Measurements from ENCODE around the gene ELMO1. TPM values are rescaled to one million over a fixed set of nuclear protein-coding genes. Genes with fewer than 3 reads are reported as not detected.
A peak's percentile ranks its signal among the peaks of the same experiment; 100 is the strongest.

ELMO1 gene
- total RNA-seq, 1 experiment from 2014 or later = 7.8 TPM

DNA sequence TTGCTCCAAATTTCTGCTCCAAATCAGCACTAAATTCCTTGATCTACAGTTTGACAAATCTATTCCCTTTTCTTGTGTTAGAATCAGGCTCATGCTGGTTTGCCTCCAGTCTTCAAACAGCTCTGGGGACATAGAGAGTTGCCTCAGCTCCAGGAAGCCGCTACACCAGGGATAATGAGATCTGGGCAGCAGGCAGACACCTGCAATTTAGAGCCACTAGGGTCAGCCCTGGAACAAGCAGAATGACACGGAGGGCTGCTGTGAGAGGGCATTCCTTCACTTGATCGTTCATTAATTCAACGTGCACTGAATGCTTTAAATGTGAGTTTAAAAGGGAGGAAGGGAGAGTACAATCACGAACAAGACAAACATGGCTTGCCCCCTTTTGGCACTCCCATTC is 3.7 kb upstream of the ELMO1 start:
- Histone ChIP-seq H3K23ac (ENCODE audit: insufficient read length, low read depth, low read length) (no peak overlapping the region), H4K91ac (ENCODE audit: insufficient read length, low read depth, low read length) (no peak overlapping the region), H3K27me3 (ENCODE audit: insufficient read depth, low read length) (no peaks in the 10 kb centered on the region; the same call in 1 of the 2 replicates), H3K23me2 (ENCODE audit: insufficient read length, low read depth, low read length, poor library complexity, severe bottlenecking) (peaks cover 7% of the 10 kb centered on the region), H4K8ac (replicated peaks; ENCODE audit: insufficient read length, low read depth, low read length) (no peak overlapping the region), H3K27ac (ENCODE audit: insufficient read length, low read depth, low read length) (no peak overlapping the region), H3K4ac (ENCODE audit: low read depth, low read length) (no peak overlapping the region), H3K9ac (ENCODE audit: extremely low read depth, insufficient read length, low read length) (no peak overlapping the region), H3K4me1 (ENCODE audit: insufficient read depth, low read length) (no peaks in the 10 kb centered on the region; the same call in 1 of the 2 replicates), H2AK5ac (ENCODE audit: insufficient read length, low read length) (no peak overlapping the region), H3K14ac (ENCODE audit: insufficient read depth, low read length) (no peak overlapping the region), H4K20me1 (ENCODE audit: control insufficient read depth, insufficient read depth, insufficient read length) (no peaks in the 10 kb centered on the region), H2AFZ (ENCODE audit: low read length) (no peak overlapping the region), H2BK20ac (ENCODE audit: low read depth, low read length, poor library complexity, severe bottlenecking) (no peak overlapping the region), H3K4me2 (ENCODE audit: insufficient read depth, insufficient read length, low read length) (no peak overlapping the region), H3K18ac (ENCODE audit: insufficient read length, low read depth, low read length) (no peak overlapping the region), H4K5ac (ENCODE audit: insufficient read length, low read depth, low read length) (no peak overlapping the region), H2BK120ac (ENCODE audit: low read depth, low read length, poor library complexity, severe bottlenecking) (no peak overlapping the region), H2BK5ac (ENCODE audit: insufficient read length, low read length) (no peak overlapping the region), H3K9me3 (ENCODE audit: control insufficient read depth, low read depth, low read length) (no peaks in the 10 kb centered on the region), H2BK15ac (ENCODE audit: low read depth, low read length) (no peak overlapping the region), H3K79me1 (ENCODE audit: insufficient read depth, low read depth, low read length, poor library complexity, severe bottlenecking) (no peaks in the 10 kb centered on the region), H2BK12ac (ENCODE audit: insufficient read length, low read depth, low read length) (no peak overlapping the region), H3K79me2 (ENCODE audit: insufficient read depth, low read length) (no peaks in the 10 kb centered on the region), H3T11ph (ENCODE audit: low read length) (no peak overlapping the region), H3K56ac (ENCODE audit: insufficient read length, low read depth, low read length) (no peak overlapping the region)
- Mint-ChIP-seq H3K4me3 (no peak overlapping the region), H3K27ac (no peak overlapping the region), H3K36me3 (ENCODE audit: insufficient read depth in 1 of 3, low read depth in 3 of 3) (peaks cover 0 to 10% (median 0%) of the 10 kb centered on the region in 3 experiments; a peak in 3 of 7 replicates), H3K4me1 (peaks cover 14 to 23% of the 10 kb centered on the region in 2 experiments), H3K27me3 (ENCODE audit: low read depth) (peaks cover 42% of the 10 kb centered on the region), H3K9me3 (peaks cover 10 to 11% of the 10 kb centered on the region in 2 experiments; a peak in 4 of 5 replicates)
- TF ChIP-seq, protein P1, sequence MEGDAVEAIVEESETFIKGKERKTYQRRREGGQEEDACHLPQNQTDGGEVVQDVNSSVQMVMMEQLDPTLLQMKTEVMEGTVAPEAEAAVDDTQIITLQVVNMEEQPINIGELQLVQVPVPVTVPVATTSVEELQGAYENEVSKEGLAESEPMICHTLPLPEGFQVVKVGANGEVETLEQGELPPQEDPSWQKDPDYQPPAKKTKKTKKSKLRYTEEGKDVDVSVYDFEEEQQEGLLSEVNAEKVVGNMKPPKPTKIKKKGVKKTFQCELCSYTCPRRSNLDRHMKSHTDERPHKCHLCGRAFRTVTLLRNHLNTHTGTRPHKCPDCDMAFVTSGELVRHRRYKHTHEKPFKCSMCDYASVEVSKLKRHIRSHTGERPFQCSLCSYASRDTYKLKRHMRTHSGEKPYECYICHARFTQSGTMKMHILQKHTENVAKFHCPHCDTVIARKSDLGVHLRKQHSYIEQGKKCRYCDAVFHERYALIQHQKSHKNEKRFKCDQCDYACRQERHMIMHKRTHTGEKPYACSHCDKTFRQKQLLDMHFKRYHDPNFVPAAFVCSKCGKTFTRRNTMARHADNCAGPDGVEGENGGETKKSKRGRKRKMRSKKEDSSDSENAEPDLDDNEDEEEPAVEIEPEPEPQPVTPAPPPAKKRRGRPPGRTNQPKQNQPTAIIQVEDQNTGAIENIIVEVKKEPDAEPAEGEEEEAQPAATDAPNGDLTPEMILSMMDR (conservative IDR thresholded peaks at IDR 0.05) = no peak; the same call in 2 of the 3 replicates
- no CpG with 5 or more reads among the region's 5 CpGs for WGBS (ENCODE audit: extremely low coverage, insufficient read length, low lambda C conversion rate)
- peak; percentile 43 for DNase-seq
